ENCODE results near the gene NFX1. TPM values are rescaled to one million over a fixed set of nuclear protein-coding genes. Genes with fewer than 3 reads are reported as not detected.
A peak's percentile ranks its signal among the peaks of the same experiment; 100 is the strongest.
"Not testable (repeated sequence)": the region's sequence is repeated elsewhere in the genome, so short reads cannot be mapped to it uniquely, and the experiment has no call there.

Gene NFX1
- total and polyA plus RNA-seq, 2 donors (not counting 1 experiment from before 2014, with no cell fraction given): 30.2 to 39.5 TPM

- Histone ChIP-seq H2AFZ (ENCODE audit: low read length) (no peak overlapping the region), H3K4me2 (ENCODE audit: extremely low read depth, insufficient read depth, low read length) (no peak overlapping the region), H3K4me1 (ENCODE audit: control insufficient read depth, extremely low read depth, insufficient read depth, low read length) (peaks cover 2% of the 10 kb centered on the region), H3K9me3 (ENCODE audit: control insufficient read depth, insufficient read depth, low read depth, low read length) (no peaks in the 10 kb centered on the region), H3K4me3 (replicated peaks in 1 of 4; ENCODE audit: control extremely low read depth in 1 of 4, insufficient read depth in 1 of 4, low read depth in 3 of 4, low read length in 4 of 4) (no peak overlapping the region), H3K79me2 (ENCODE audit: control insufficient read depth, insufficient read depth, low read length) (no peaks in the 10 kb centered on the region), H4K20me1 (ENCODE audit: control insufficient read depth, extremely low read depth, insufficient read depth, low read length) (no peaks in the 10 kb centered on the region), H3K27me3 (ENCODE audit: control insufficient read depth, insufficient read depth, low read length) (no peaks in the 10 kb centered on the region), H3K36me3 (ENCODE audit: control insufficient read depth, insufficient read depth, low read length) (peaks cover 1% of the 10 kb centered on the region), H3K9ac (ENCODE audit: insufficient read depth, low read length) (no peak overlapping the region), H3K27ac (ENCODE audit: insufficient read depth, low read length) (peak overlapping the region; percentile 79)
- DNase-seq (ENCODE audit: low read depth in 2 of 2): no peak
- TF ChIP-seq EZH2 (IDR thresholded peaks at IDR 0.05; ENCODE audit: low read length, missing control alignments): no peak
- TF ChIP-seq CTCF (conservative IDR thresholded peaks at IDR 0.05 in 1 of 2, IDR thresholded peaks at IDR 0.05 in 1 of 2; ENCODE audit: low read depth in 1 of 2, low read length in 2 of 2): no peak
Observed at GRCh38 chr9:33351547-33351946, 61.2 kb downstream of the NFX1 start.

- no peak overlapping the region for H3K4me2 ChIP-seq (ENCODE audit: extremely low read depth, insufficient read depth, low read length)
Observed at GRCh38 chr9:33354651-33355211, 64.4 kb downstream of the NFX1 start.

GRCh38 chr9:33355933-33356332, 65.6 kb downstream of the NFX1 start:
- Histone ChIP-seq H3K27me3 (ENCODE audit: control insufficient read depth, insufficient read depth, low read length) (no peaks in the 10 kb centered on the region), H3K4me1 (ENCODE audit: control insufficient read depth, extremely low read depth, insufficient read depth, low read length) (no peaks in the 10 kb centered on the region), H3K4me2 (ENCODE audit: extremely low read depth, insufficient read depth, low read length) (no peak overlapping the region), H4K20me1 (ENCODE audit: control insufficient read depth, extremely low read depth, insufficient read depth, low read length) (no peaks in the 10 kb centered on the region), H3K9me3 (ENCODE audit: control insufficient read depth, insufficient read depth, low read depth, low read length) (no peaks in the 10 kb centered on the region), H3K79me2 (ENCODE audit: control insufficient read depth, insufficient read depth, low read length) (no peaks in the 10 kb centered on the region), H3K36me3 (ENCODE audit: control insufficient read depth, insufficient read depth, low read length) (no peaks in the 10 kb centered on the region), H3K9ac (ENCODE audit: insufficient read depth, low read length) (no peak overlapping the region), H2AFZ (ENCODE audit: low read length) (no peak overlapping the region), H3K4me3 (replicated peaks in 1 of 4; ENCODE audit: control extremely low read depth in 1 of 4, insufficient read depth in 1 of 4, low read depth in 3 of 4, low read length in 4 of 4) (no peak overlapping the region), H3K27ac (ENCODE audit: insufficient read depth, low read length) (no peak overlapping the region)
- TF ChIP-seq EZH2 (IDR thresholded peaks at IDR 0.05; ENCODE audit: low read length, missing control alignments): no peak
- TF ChIP-seq CTCF (conservative IDR thresholded peaks at IDR 0.05 in 1 of 2, IDR thresholded peaks at IDR 0.05 in 1 of 2; ENCODE audit: low read depth in 1 of 2, low read length in 2 of 2): no peak
- no peak for DNase-seq (ENCODE audit: low read depth in 2 of 2)

More at GRCh38 chr9:33354651-33355211, 64.4 kb downstream of the NFX1 start:
- TF ChIP-seq EZH2 (IDR thresholded peaks at IDR 0.05; ENCODE audit: low read length, missing control alignments): no peak
- no peak for TF ChIP-seq CTCF (conservative IDR thresholded peaks at IDR 0.05 in 1 of 2, IDR thresholded peaks at IDR 0.05 in 1 of 2; ENCODE audit: low read depth in 1 of 2, low read length in 2 of 2)
- Histone ChIP-seq H3K9ac (ENCODE audit: insufficient read depth, low read length) (no peak overlapping the region), H3K9me3 (ENCODE audit: control insufficient read depth, insufficient read depth, low read depth, low read length) (no peaks in the 10 kb centered on the region), H3K79me2 (ENCODE audit: control insufficient read depth, insufficient read depth, low read length) (no peaks in the 10 kb centered on the region), H2AFZ (ENCODE audit: low read length) (no peak overlapping the region), H3K36me3 (ENCODE audit: control insufficient read depth, insufficient read depth, low read length) (no peaks in the 10 kb centered on the region), H3K27ac (ENCODE audit: insufficient read depth, low read length) (no peak overlapping the region), H4K20me1 (ENCODE audit: control insufficient read depth, extremely low read depth, insufficient read depth, low read length) (no peaks in the 10 kb centered on the region), H3K27me3 (ENCODE audit: control insufficient read depth, insufficient read depth, low read length) (no peaks in the 10 kb centered on the region), H3K4me3 (replicated peaks in 1 of 4; ENCODE audit: control extremely low read depth in 1 of 4, insufficient read depth in 1 of 4, low read depth in 3 of 4, low read length in 4 of 4) (no peak overlapping the region), H3K4me1 (ENCODE audit: control insufficient read depth, extremely low read depth, insufficient read depth, low read length) (peaks cover 1% of the 10 kb centered on the region)
- peak; percentile 76 to 87 for DNase-seq (ENCODE audit: low read depth in 2 of 2)

GRCh38 chr9:33358641-33359040, 68.3 kb downstream of the NFX1 start:
- H4K20me1 ChIP-seq (ENCODE audit: control insufficient read depth, extremely low read depth, insufficient read depth, low read length); H3K9me3 ChIP-seq (ENCODE audit: control insufficient read depth, insufficient read depth, low read depth, low read length); H3K36me3 ChIP-seq (ENCODE audit: control insufficient read depth, insufficient read depth, low read length); H2AFZ ChIP-seq (ENCODE audit: low read length); H3K9ac ChIP-seq (ENCODE audit: insufficient read depth, low read length); H3K4me2 ChIP-seq (ENCODE audit: extremely low read depth, insufficient read depth, low read length); DNase-seq (ENCODE audit: low read depth in 2 of 2); H3K4me1 ChIP-seq (ENCODE audit: control insufficient read depth, extremely low read depth, insufficient read depth, low read length); H3K27me3 ChIP-seq (ENCODE audit: control insufficient read depth, insufficient read depth, low read length); H3K79me2 ChIP-seq (ENCODE audit: control insufficient read depth, insufficient read depth, low read length); H3K4me3 ChIP-seq (replicated peaks in 1 of 4; ENCODE audit: control extremely low read depth in 1 of 4, insufficient read depth in 1 of 4, low read depth in 3 of 4, low read length in 4 of 4); H3K27ac ChIP-seq (ENCODE audit: insufficient read depth, low read length): not testable (repeated sequence)

Measured in fibroblast of lung (primary cell).